Endothelial cell of umbilical vein (primary cell): ENCODE results near the gene AKAP12. TPM values are rescaled to one million over a fixed set of nuclear protein-coding genes. Genes with fewer than 3 reads are reported as not detected.

Source experiments
- BruUV-seq: library from RNA; stranded (reverse); fragments of 400-500 nt; replicated peaks from 2 replicates; lab custom pipeline; 2021; lab: Mats Ljungman, UMichigan
- CTCF ChIA-PET: fragments of 300-600, 350-600 bp; sonication (Branson Sonifier 250); formaldehyde crosslinking; loops from one replicate; lab custom pipeline; 2021; ENCODE audit warnings: antibody characterized with exemption, inconsistent platforms; lab: Charles Lee
- POLR2A ChIA-PET: fragments of 300-600, 350-600 bp; sonication (Branson Sonifier 250); formaldehyde crosslinking; loops from one replicate; lab custom pipeline; 2021; ENCODE audit warnings: antibody characterized with exemption, inconsistent platforms; lab: Charles Lee
- DNase-seq: peaks from one replicate; pipeline ENCODE4 v3.0.0-alpha.2; 2011; ENCODE audit warnings: low read depth, low spot score
- FAIRE-seq: peaks from 2 replicates; lab custom pipeline; 2011; peaks lifted over from hg19 to GRCh38; lab: Jason Lieb, UNC
- H2AFZ ChIP-seq: 2 replicates; pipeline ENCODE4 v1.6.0; 2012; ENCODE audit warnings: low read depth, low read length, control low read depth, inconsistent platforms
- H3K27ac ChIP-seq: 2 replicates; pipeline ENCODE4 v1.5.1; 2011; ENCODE audit warnings: low read depth, mild to moderate bottlenecking, control low read depth, low read length, moderate library complexity; ENCODE audit not compliant: insufficient read depth
- H3K27me3 ChIP-seq, 2 experiments: 2 replicates each; pipeline versions ENCODE4 v1.6.0 to v1.6.1; 2011; ENCODE audit warnings: low read length in 2 of 2, mixed read lengths in 1 of 2; ENCODE audit not compliant: control insufficient read depth in 2 of 2, insufficient read depth in 2 of 2
- H3K36me3 ChIP-seq, 2 experiments: 2 replicates in 1 of 2; 3 replicates in 1 of 2; pipeline ENCODE4 v1.5.1; 2011; ENCODE audit warnings: low read length in 2 of 2, mild to moderate bottlenecking in 1 of 2, moderate library complexity in 1 of 2; ENCODE audit not compliant: control insufficient read depth in 2 of 2, insufficient read depth in 2 of 2; ENCODE audit errors: extremely low read depth in 1 of 2
- H3K4me1 ChIP-seq: 3 replicates; pipeline ENCODE4 v1.5.1; 2011; ENCODE audit warnings: mild to moderate bottlenecking, low read length; ENCODE audit not compliant: control insufficient read depth, insufficient read depth; ENCODE audit errors: extremely low read depth
- H3K4me2 ChIP-seq: 2 replicates; pipeline ENCODE4 v1.6.1; 2011; ENCODE audit warnings: low read length, control low read depth, mixed read lengths; ENCODE audit not compliant: insufficient read depth
- H3K4me3 ChIP-seq, 3 experiments: fragments of 200-600 bp in 1 of 3; sonication (generic), shearing (Covaris generic) in 1 of 3; replicated peaks in 1 of 3; 2 replicates each; pipeline ENCODE4 v1.5.1; 2011 to 2016; ENCODE audit warnings: control low read depth in 3 of 3, low read length in 3 of 3, mild to moderate bottlenecking in 2 of 3, inconsistent platforms in 1 of 3, low read depth in 1 of 3, moderate library complexity in 1 of 3; ENCODE audit not compliant: insufficient read depth in 1 of 3
- H3K79me2 ChIP-seq: 2 replicates; pipeline ENCODE4 v1.6.0; 2012; ENCODE audit warnings: low read length, inconsistent platforms; ENCODE audit not compliant: control insufficient read depth, insufficient read depth
- H3K9ac ChIP-seq: replicated peaks from 2 replicates; pipeline ENCODE3; 2011; ENCODE audit warnings: low read length, control low read depth; ENCODE audit not compliant: insufficient read depth; ENCODE audit errors: extremely low read depth
- H3K9me1 ChIP-seq: replicated peaks from 3 replicates; pipeline ENCODE4 v1.6.0; 2011; ENCODE audit warnings: mild to moderate bottlenecking, low read length; ENCODE audit not compliant: control insufficient read depth, insufficient read depth; ENCODE audit errors: extremely low read depth
- H3K9me3 ChIP-seq: replicated peaks from 2 replicates; pipeline ENCODE4 v1.5.1; 2012; ENCODE audit warnings: low read length, inconsistent platforms; ENCODE audit not compliant: control insufficient read depth, insufficient read depth
- H4K20me1 ChIP-seq: replicated peaks from 2 replicates; pipeline ENCODE3; 2011; ENCODE audit warnings: mild to moderate bottlenecking, low read length; ENCODE audit not compliant: control insufficient read depth, insufficient read depth; ENCODE audit errors: extremely low read depth
- CTCF ChIP-seq, 2 donors: IDR thresholded peaks; 1 replicate in 1 of 2; 2 replicates in 1 of 2; pipeline ENCODE4 v1.5.1; 2011; ENCODE audit warnings: low read length in 2 of 2, mild to moderate bottlenecking in 2 of 2, moderate library complexity in 2 of 2, control low read depth in 1 of 2, inconsistent platforms in 1 of 2, low read depth in 1 of 2; ENCODE audit not compliant: insufficient read depth in 1 of 2; ENCODE audit errors: extremely low read depth in 1 of 2
- EZH2 ChIP-seq: IDR thresholded peaks from 2 replicates; pipeline ENCODE4 v1.6.1; 2012; ENCODE audit warnings: borderline replicate concordance, low read depth, mild to moderate bottlenecking, moderate library complexity, low read length, inconsistent platforms; ENCODE audit not compliant: severe bottlenecking
- GATA2 ChIP-seq: IDR thresholded peaks from 2 replicates; pipeline ENCODE4 v1.7.0; 2011; ENCODE audit warnings: low read depth, mild to moderate bottlenecking, moderate library complexity, mixed read lengths, low read length; ENCODE audit not compliant: insufficient read length, insufficient read depth
- MAX ChIP-seq: IDR thresholded peaks from 2 replicates; pipeline ENCODE4 v1.6.1; 2011; ENCODE audit not compliant: insufficient read depth, insufficient read length
- MYC ChIP-seq: IDR thresholded peaks from one replicate; pipeline ENCODE4 v1.6.1; 2011; ENCODE audit warnings: mild to moderate bottlenecking, low read depth, low read length
- POLR2AphosphoS5 ChIP-seq: IDR thresholded peaks from 2 replicates; pipeline ENCODE4 v1.6.1; 2012; ENCODE audit warnings: low read depth, mild to moderate bottlenecking, control low read depth, low read length, moderate library complexity; ENCODE audit not compliant: insufficient read depth
- dilution Hi-C: fragments of 300-500 bp; cut with MboI; formaldehyde crosslinking; loops from one replicate; pipeline ENCODE4 v1.15.0; 2019; ENCODE audit warnings: low sequenced_read_pairs; ENCODE audit not compliant: extremely low pct_ligation_motif_present
- intact Hi-C: fragments of 100-400 bp; cut with micrococcal nuclease; formaldehyde crosslinking; loops from one replicate; pipeline ENCODE4 v1.10.0; 2022
- polyA plus RNA-seq, 4 experiments: library from polyadenylated mRNA; depleted of rRNA in 3 of 4; stranded (reverse) in 3 of 4; unstranded in 1 of 4; fragments of >200 nt; gene quantifications; 2 replicates each; pipeline versions ENCODE4 v1.2.1 to v1.2.3, GENCODE V29; 2011 to 2012; ENCODE audit warnings: missing spikeins in 1 of 4
- total RNA-seq: library from RNA; stranded (reverse); gene quantifications from 2 replicates; pipeline ENCODE4 v1.2.3, GENCODE V29; 2021

AKAP12 gene
- total and polyA plus RNA-seq, 2 donors (not counting 3 experiments of a cell fraction or from before 2014, with no cell fraction given): 46.9 to 340 TPM

- no peak overlapping the region for H2AFZ ChIP-seq
- TF ChIP-seq MAX: no peak
- no peaks in the 10 kb centered on the region for H3K79me2 ChIP-seq
- H3K4me2 ChIP-seq: no peak overlapping the region
- H3K36me3 ChIP-seq: no peaks in the 10 kb centered on the region
- no peak overlapping the region for H3K27ac ChIP-seq
- CTCF ChIA-PET: no interaction called here
- DNase-seq (no peak), FAIRE-seq (no peak)
- intact Hi-C loops (no loop called here), dilution Hi-C loops (no loop called here)
- no peaks in the 10 kb centered on the region for H3K9me1 ChIP-seq
- H4K20me1 ChIP-seq: no peaks in the 10 kb centered on the region
- POLR2A ChIA-PET: no interaction called here
- no TSS peak for BruUV-seq
- no peaks in the 10 kb centered on the region for H3K9me3 ChIP-seq
- peaks cover 0 to 3% of the 10 kb centered on the region in 2 experiments for H3K27me3 ChIP-seq
- H3K4me1 ChIP-seq: no peaks in the 10 kb centered on the region
- no peak overlapping the region for H3K9ac ChIP-seq
- no peak overlapping the region for H3K4me3 ChIP-seq
These were observed 20.6 kb upstream of the AKAP12 start for GRCh38 chr6:151219192-151219591.

GRCh38 chr6:151224076-151224475 lies 15.7 kb upstream of the AKAP12 start:
- no TSS peak for BruUV-seq
- intact Hi-C loops (no loop called here), dilution Hi-C loops (no loop called here)
- no peak for TF ChIP-seq POLR2AphosphoS5
- TF ChIP-seq CTCF (IDR thresholded peaks at IDR 0.05; ENCODE audit: extremely low read depth in 1 of 2, insufficient read depth in 1 of 2, low read depth in 1 of 2, low read length in 2 of 2): no peak
- TF ChIP-seq MAX: no peak
- TF ChIP-seq EZH2: no peak
- TF ChIP-seq MYC: no peak
- no peak for TF ChIP-seq GATA2
- no peaks in the 10 kb centered on the region for H3K27me3 ChIP-seq
- ChIA-PET POLR2A (no interaction called here), CTCF (interaction anchor here (1.4 kb wide), 1 partner anchor 15 kb away, joined by 3 read pairs; no protein-coding TSS in a partner anchor)
- no peaks in the 10 kb centered on the region for H3K79me2 ChIP-seq
- no peaks in the 10 kb centered on the region for H3K9me1 ChIP-seq
- H3K4me1 ChIP-seq: no peaks in the 10 kb centered on the region
- no peaks in the 10 kb centered on the region for H4K20me1 ChIP-seq
- H3K27ac ChIP-seq: no peak overlapping the region
- H3K4me3 ChIP-seq: no peak overlapping the region
- H2AFZ ChIP-seq: no peak overlapping the region
- DNase-seq (no peak), FAIRE-seq (no peak)
- H3K9me3 ChIP-seq: no peaks in the 10 kb centered on the region
- no peaks in the 10 kb centered on the region for H3K36me3 ChIP-seq
- H3K4me2 ChIP-seq: no peak overlapping the region
- no peak overlapping the region for H3K9ac ChIP-seq
